ENCODE data around the gene SCYGR6.

Gene SCYGR6

DNA sequence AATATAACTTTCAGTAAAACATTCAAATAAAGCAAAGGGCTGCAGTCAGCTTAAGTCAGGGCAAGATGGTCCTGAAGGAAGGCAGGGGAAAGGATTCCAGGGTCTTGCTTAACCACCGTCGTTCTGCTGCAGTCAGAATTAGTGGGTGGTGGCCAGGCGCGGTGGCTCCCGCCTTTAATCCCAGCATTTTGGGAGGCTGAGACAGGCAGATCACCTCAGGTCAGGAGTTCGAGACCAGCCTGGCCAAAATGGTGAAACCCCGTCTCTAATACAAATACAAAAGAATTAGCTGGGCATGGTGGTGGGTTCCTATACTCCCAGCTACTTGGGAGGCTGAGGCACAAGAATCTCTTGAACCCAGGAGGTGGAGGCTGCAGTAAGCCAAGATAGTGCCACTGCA lies 13.6 kb downstream of the SCYGR6 start:
- FAIRE-seq, result no peak

DNA sequence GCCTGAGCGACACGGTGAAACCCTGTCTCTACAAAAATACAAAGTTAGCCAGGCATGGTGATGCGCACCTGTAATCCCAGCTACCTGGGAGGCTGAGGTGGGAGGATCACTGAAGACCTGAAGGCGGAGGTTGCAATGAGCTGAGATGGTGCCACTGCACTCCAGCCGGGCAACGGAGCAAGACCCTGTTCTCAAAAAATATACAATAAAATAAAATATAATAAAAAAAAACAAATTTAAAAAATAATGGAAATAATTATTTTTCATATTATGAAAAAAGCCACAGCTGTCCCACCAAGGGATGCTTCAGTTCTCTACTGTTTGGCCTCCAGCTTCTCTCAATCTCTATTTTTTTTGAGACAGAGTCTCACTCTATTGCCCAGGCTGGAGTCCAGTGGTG lies 17.2 kb downstream of the SCYGR6 start:
- no peak for FAIRE-seq

DNA sequence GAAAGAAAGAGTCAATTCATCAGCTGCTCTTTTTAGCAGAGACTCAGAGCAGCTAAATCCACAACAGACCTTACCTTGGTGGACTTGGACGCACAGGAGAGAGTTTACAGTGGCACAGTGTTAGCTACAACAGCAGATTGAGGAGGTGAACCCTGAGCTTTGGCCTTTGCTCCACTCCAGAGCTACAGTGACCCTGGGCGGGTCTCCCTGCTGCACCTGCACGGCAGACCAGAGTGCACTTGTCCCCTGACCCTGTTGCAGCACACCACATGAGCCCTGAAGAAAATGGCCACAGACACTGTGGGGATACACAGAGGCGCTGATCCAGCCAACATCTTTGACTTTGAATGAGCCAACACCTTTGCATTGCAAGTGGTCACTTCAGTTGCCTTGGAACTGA lies 17.7 kb downstream of the SCYGR6 start:
- no peak for FAIRE-seq

DNA sequence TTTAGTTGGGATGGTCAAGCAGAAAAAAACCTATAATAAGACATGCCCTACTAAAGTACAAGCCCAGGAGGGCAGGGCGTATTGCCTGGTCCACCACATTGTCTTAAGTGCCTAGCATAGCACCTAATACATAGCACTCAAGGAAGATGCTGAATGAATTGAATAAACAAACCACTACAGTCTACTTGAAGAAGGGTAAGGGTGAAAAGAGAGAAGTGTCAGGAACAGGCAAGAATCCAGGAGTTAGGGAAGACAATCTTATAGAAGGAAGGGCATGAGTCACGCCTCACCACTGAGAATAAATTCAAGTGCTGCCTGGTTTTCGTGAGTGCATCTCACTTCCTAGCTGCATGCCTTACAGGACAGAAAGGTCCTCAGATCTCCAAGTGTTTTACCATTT lies 20.6 kb downstream of the SCYGR6 start:
- no peak for FAIRE-seq

DNA sequence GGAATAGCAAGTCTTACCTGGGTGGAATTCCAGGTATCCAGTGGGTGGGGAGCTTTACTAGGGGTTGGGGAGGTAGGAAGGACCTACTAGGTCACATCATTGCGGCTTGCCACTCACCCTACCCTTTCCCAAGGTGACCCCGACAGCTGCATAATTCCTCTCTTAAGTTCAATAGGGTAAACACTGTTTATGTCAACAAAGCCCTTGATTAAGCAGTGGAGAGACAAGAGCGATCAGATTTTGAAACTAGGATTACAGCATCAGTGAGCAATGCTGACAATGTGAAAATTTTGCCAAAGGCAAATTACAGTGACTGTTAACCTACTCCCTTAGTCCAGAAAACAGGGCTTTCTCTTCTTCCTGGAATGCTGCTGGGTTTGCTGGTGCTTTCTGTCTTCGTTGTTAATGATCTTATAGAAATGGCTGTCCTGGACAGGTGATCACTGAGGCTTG lies 21.3 kb downstream of the SCYGR6 start:
- FAIRE-seq, result no peak

DNA sequence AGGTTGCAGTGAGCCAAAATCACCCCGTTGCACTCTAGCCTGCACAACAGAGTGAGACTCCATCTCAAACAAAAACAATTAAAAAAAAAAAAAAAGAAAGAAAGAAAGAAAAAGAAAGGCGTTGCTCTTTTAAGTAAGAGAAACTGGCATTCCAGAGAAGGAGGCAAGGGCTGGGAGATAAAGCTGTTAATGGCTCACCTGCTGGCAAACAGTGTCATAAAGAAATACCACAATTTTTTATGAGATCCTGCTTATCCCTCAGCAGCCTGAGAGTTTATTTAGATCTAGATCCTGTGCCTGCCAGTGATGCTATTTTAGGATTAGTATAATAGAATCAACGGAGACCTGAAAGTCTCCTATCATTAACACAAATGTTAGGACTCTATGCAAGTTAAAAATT lies 23.0 kb downstream of the SCYGR6 start:
- no peak for FAIRE-seq

DNA sequence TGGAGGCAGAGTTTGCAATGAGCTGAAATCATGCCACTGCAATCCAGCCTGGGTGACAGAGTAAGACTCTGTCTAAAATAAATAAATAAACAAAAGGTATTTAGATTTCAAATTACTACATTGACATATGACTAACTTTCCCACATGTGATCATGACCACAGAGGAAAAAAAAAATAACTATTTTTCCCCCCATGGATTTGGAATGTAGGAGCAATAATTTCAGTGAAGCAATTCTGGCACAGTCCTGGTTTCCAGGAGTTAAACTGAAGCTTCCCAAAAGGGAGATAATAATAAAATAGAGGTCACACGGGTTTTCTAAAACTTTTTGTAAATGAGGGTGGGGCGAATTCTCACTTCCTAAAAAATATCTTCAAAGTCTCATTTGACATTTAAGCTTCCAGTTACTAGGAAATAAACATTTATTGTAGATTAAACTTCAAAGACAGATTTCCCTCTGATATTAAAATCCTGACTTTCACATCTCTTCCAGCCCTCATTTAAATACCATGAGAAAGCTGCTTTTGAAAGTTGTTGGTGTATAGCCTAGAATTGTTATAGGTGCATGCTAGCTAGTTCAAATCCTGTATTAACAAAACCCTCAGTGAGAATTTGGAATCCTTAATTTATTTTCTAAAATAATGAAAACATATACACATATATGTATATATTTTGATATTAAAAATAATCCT lies 27.4 kb downstream of the SCYGR6 start:
- FAIRE-seq, result no peak

DNA sequence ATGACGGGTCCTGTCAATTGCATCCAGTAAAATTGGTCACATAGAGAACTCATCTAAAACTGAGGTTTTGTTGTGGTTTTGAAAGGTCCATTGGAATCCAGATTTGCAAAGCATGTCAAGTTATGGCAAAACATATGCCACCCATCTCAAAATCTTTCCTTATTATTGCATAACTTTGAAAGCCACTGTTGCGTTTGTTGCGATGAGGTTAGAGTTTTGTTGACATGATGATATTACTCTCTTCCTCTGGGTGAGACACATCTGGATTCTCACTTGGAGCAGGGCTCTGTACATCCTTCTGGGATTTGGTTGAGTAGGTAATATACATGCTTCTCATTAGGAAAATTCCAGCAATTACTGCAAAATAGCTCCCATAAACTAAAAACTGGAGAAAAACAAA lies 37.4 kb downstream of the SCYGR6 start:
- FAIRE-seq, result no peak

DNA sequence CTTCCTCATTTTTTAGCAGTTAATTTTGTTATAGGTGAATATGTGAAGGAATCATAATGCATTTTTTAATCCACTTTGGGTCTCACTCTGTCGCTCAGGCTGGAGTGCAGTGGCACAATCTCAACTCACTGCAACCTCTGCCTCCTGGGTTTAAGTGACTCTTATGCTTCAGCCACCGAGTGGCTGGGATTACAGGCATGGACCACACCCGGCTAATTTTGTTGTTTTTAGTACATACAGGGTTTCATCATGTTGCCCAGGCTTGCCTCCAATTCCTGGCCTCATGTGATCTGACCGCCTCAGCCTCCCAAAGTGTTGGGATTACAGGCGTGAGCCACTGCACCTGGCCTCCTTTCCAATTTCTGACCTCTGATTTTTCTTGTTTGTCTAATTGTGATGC lies 40.3 kb downstream of the SCYGR6 start:
- FAIRE-seq, result no peak

DNA sequence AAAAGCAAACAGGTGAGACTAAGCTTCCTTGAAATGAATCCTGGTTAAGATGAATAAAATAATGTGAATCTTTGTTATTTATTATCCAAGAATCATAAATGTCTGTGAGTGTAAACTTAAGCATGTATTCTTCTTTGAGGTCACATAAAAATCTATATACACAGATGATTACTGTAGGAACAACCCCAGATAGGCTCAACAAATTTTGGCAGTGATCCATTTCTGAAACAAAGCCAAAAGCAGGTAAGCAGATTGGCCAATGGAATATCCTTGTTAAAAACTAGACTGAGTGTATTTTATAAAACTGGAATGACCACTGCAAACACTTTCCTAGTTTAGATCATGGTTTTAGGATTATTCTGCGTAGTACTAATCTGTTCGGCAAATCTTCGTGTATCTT lies 46.6 kb downstream of the SCYGR6 start:
- FAIRE-seq, result no peak

DNA sequence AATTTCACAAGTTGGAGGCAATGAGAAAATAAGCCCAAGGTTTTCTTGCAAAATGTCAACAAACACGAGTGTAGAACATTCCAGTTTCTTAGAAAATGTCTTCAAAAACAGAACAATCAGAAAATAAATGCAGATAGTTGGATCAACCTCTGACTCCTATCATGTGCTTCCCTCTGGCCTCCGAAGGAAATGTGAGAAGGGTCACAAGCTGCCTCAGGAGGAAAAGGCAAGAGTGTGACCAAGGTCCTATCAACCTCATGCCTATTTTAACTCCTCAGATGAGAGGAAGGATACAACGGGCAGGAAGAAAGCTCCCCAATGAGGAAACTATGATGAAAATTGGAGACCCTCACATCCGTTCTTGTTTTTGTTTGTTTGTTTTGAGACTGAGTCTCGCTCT lies 50.1 kb downstream of the SCYGR6 start:
- no peak for FAIRE-seq
